Epithelial cell of esophagus (primary cell): Measurements from ENCODE around the gene TRIP13.
"Not testable (repeated sequence)": the region's sequence is repeated elsewhere in the genome, so short reads cannot be mapped to it uniquely, and the experiment has no call there.

Experiments
- DNase-seq: peaks from one replicate; pipeline ENCODE4 v3.0.0; 2010; ENCODE audit warnings: low read depth
- H3K4me3 ChIP-seq: 2 replicates; pipeline ENCODE4 v1.5.1; 2011; ENCODE audit warnings: mild to moderate bottlenecking, low read length, control low read depth
- CTCF ChIP-seq: IDR thresholded peaks from 2 replicates; pipeline ENCODE4 v1.5.1; 2011; ENCODE audit warnings: low read depth, mild to moderate bottlenecking, low read length, control low read depth, inconsistent platforms; ENCODE audit not compliant: insufficient read depth; ENCODE audit errors: missing control alignments

TRIP13 gene

GRCh38 chr5:872301-872700 is 20.4 kb upstream of the TRIP13 start:
- no peak overlapping the region for H3K4me3 ChIP-seq
- no peak for TF ChIP-seq CTCF
- no peak for DNase-seq

- DNase-seq = no peak
- TF ChIP-seq CTCF = no peak
- H3K4me3 ChIP-seq = no peak overlapping the region
Observed at GRCh38 chr5:873328-873727, 19.4 kb upstream of the TRIP13 start.

- no peak overlapping the region for H3K4me3 ChIP-seq
Observed at GRCh38 chr5:875931-876330, 16.8 kb upstream of the TRIP13 start.

GRCh38 chr5:876398-877365 is 16.0 kb upstream of the TRIP13 start:
- no peak for DNase-seq
- no peak for TF ChIP-seq CTCF
- H3K4me3 ChIP-seq = no peak overlapping the region

More at GRCh38 chr5:875931-876330, 16.8 kb upstream of the TRIP13 start:
- no peak for DNase-seq
- no peak for TF ChIP-seq CTCF

GRCh38 chr5:878125-878524 is 14.6 kb upstream of the TRIP13 start:
- H3K4me3 ChIP-seq = no peak overlapping the region
- no peak for TF ChIP-seq CTCF
- DNase-seq = no peak

GRCh38 chr5:878677-879076 is 14.0 kb upstream of the TRIP13 start:
- not testable (repeated sequence) for DNase-seq, H3K4me3 ChIP-seq

- no peak for DNase-seq
- no peak overlapping the region for H3K4me3 ChIP-seq
- no peak for TF ChIP-seq CTCF
Observed at GRCh38 chr5:880816-881550, 11.7 kb upstream of the TRIP13 start.
